Stomach (tissue), 9 donors: Measurements from ENCODE around the gene PASD1. TPM values are rescaled to one million over a fixed set of nuclear protein-coding genes. Genes with fewer than 3 reads are reported as not detected.

ENCODE experiments used
- DNase-seq, 2 donors: peaks; one replicate each; pipeline versions ENCODE4 v3.0.0 to v3.0.0-alpha.2; 2013 to 2019
- H3K27ac ChIP-seq, 5 donors: fragments of 200-600 bp in 4 of 5; sonication (generic) in 4 of 5; one replicate each; pipeline ENCODE4 v1.5.1; 2013 to 2019; ENCODE audit warnings: mild to moderate bottlenecking in 1 of 5, moderate library complexity in 1 of 5
- H3K27me3 ChIP-seq, 3 donors: fragments of 200-600 bp; sonication (generic); one replicate each; pipeline ENCODE4 v1.5.1; 2017 to 2019; ENCODE audit warnings: mixed run types in 1 of 3
- H3K36me3 ChIP-seq, 4 donors: fragments of 200-600 bp; sonication (generic); 1 replicate in 3 of 4; 2 replicates in 1 of 4; pipeline ENCODE4 v1.5.1; 2016 to 2019
- H3K4me1 ChIP-seq, 4 donors: fragments of 200-600 bp; sonication (generic); one replicate each; pipeline ENCODE4 v1.5.1; 2016 to 2019
- H3K4me3 ChIP-seq, 4 donors: fragments of 200-600 bp; sonication (generic) in 3 of 4; one replicate each; pipeline ENCODE4 v1.5.1; 2016 to 2019; ENCODE audit warnings: mild to moderate bottlenecking in 1 of 4
- H3K9me3 ChIP-seq, 4 donors: fragments of 200-600 bp; sonication (generic); one replicate each; pipeline ENCODE4 v1.5.1; 2016 to 2019
- CTCF ChIP-seq, 7 experiments: fragments of 450-650 bp in 4 of 7; fragments of 200-600 bp in 3 of 7; sonication (generic) in 3 of 7; IDR thresholded peaks; one replicate each; pipeline ENCODE4 v1.5.1; 2016 to 2019; ENCODE audit warnings: antibody characterized with exemption in 7 of 7, control low read depth in 2 of 7, mild to moderate bottlenecking in 1 of 7
- EP300 ChIP-seq: sonication (generic); formaldehyde crosslinking; IDR thresholded peaks from one replicate; pipeline ENCODE4 v1.6.1; 2017; ENCODE audit warnings: antibody characterized with exemption
- POLR2A ChIP-seq, 4 donors: fragments of 450-650 bp; IDR thresholded peaks; one replicate each; pipeline ENCODE4 v1.6.1; 2016; ENCODE audit warnings: antibody characterized with exemption in 4 of 4, control low read depth in 2 of 4, mild to moderate bottlenecking in 1 of 4, moderate library complexity in 1 of 4
- POLR2AphosphoS5 ChIP-seq, 3 donors: sonication (generic); formaldehyde crosslinking; IDR thresholded peaks; one replicate each; pipeline ENCODE4 v1.6.1; 2016; ENCODE audit warnings: antibody characterized with exemption in 3 of 3
- WGBS, 5 donors: extraction: QIAGEN DNeasy Blood & Tissue Kit in 3 of 5; methylation state at CpG; one replicate each; pipeline versions ENCODE4 v1.1.5 to v1.1.7; 2013 to 2018; 5-methylcytosine and 5-hydroxymethylcytosine counted together
- intact Hi-C: fragments of 100-400 bp; cut with DNase I; formaldehyde crosslinking; loops from one replicate; pipeline ENCODE4 v1.15.1; 2023; ENCODE audit warnings: low total_unique reads
- polyA plus RNA-seq, 3 donors: library from polyadenylated mRNA; stranded (reverse); fragments of 200-250 nt; gene quantifications; one replicate each; pipeline ENCODE4 v1.2.3, GENCODE V29; 2013
- total RNA-seq, 5 donors: library from RNA; depleted of rRNA; stranded (reverse); fragments of >200 nt; gene quantifications; one replicate each; pipeline versions ENCODE4 v1.1.0 to v1.2.3, GENCODE V29; 2014 to 2016
- donor health status: healthy with polysubstance abuse.
- donor health status: Bipolar disorder and iron deficiency.
- donor health status: healthy.

The PASD1 gene
- total and polyA plus RNA-seq, 8 donors, result not detected

GRCh38 chrX:151523351-151523750 is 40.1 kb upstream of the PASD1 start:
- Histone ChIP-seq H3K9me3 (no peaks in the 10 kb centered on the region), H3K36me3 (no peaks in the 10 kb centered on the region), H3K27me3 (no peaks in the 10 kb centered on the region), H3K4me1 (no peaks in the 10 kb centered on the region), H3K27ac (no peak overlapping the region), H3K4me3 (no peak overlapping the region)
- no peak for DNase-seq
- intact Hi-C loops, result no loop called here
- TF ChIP-seq POLR2A (IDR thresholded peaks at IDR 0.05) (no peak), EP300 (no peak), POLR2AphosphoS5 (IDR thresholded peaks at IDR 0.05) (no peak), CTCF (IDR thresholded peaks at IDR 0.05) (no peak)
- WGBS, 5 donors, result 33 to 54% (median 42%) methylated on average over 2 of the region's 2 CpGs

- Histone ChIP-seq H3K9me3 (no peaks in the 10 kb centered on the region), H3K4me1 (no peaks in the 10 kb centered on the region), H3K36me3 (no peaks in the 10 kb centered on the region), H3K27me3 (no peaks in the 10 kb centered on the region), H3K27ac (no peak overlapping the region), H3K4me3 (no peak overlapping the region)
- intact Hi-C loops, result no loop called here
- TF ChIP-seq CTCF (IDR thresholded peaks at IDR 0.05), result no peak
- TF ChIP-seq EP300, result no peak
- no peak for TF ChIP-seq POLR2A (IDR thresholded peaks at IDR 0.05)
- TF ChIP-seq POLR2AphosphoS5 (IDR thresholded peaks at IDR 0.05), result no peak
- no peak for DNase-seq
These were observed 26.9 kb upstream of the PASD1 start for GRCh38 chrX:151536571-151536970.

- intact Hi-C loops, result no loop called here
- 57 to 86% (median 83%) methylated on average over 1 of the region's 1 CpG for WGBS, 5 donors
- Histone ChIP-seq H3K27me3 (no peaks in the 10 kb centered on the region), H3K27ac (no peak overlapping the region), H3K36me3 (no peaks in the 10 kb centered on the region), H3K9me3 (no peaks in the 10 kb centered on the region), H3K4me3 (no peak overlapping the region), H3K4me1 (no peaks in the 10 kb centered on the region)
- TF ChIP-seq POLR2A (IDR thresholded peaks at IDR 0.05) (no peak), POLR2AphosphoS5 (IDR thresholded peaks at IDR 0.05) (no peak), CTCF (IDR thresholded peaks at IDR 0.05) (no peak), EP300 (no peak)
- no peak for DNase-seq
These were observed 25.9 kb upstream of the PASD1 start for GRCh38 chrX:151537572-151537971.

- whole genome bisulfite sequencing, 5 donors, result 52 to 84% (median 64%) methylated on average over 3 of the region's 3 CpGs
These were observed 25.0 kb upstream of the PASD1 start for GRCh38 chrX:151538190-151539122.

More at GRCh38 chrX:151538190-151539122, 25.0 kb upstream of the PASD1 start:
- TF ChIP-seq POLR2A (IDR thresholded peaks at IDR 0.05) (no peak), POLR2AphosphoS5 (IDR thresholded peaks at IDR 0.05) (no peak), EP300 (no peak), CTCF (IDR thresholded peaks at IDR 0.05) (no peak)
- Histone ChIP-seq H3K27me3 (no peaks in the 10 kb centered on the region), H3K4me3 (no peak overlapping the region), H3K36me3 (no peaks in the 10 kb centered on the region), H3K4me1 (no peaks in the 10 kb centered on the region), H3K27ac (no peak overlapping the region), H3K9me3 (no peaks in the 10 kb centered on the region)
- DNase-seq, result no peak
- intact Hi-C loops, result no loop called here
